OCI-M2 (cell line): ENCODE data around the gene GIMAP2.

Experiments
- DNase-seq: peaks from one replicate; lab custom pipeline; 2025; ENCODE audit not compliant: unreplicated experiment; lab: John Stamatoyannopoulos, UW

GIMAP2 gene

GRCh38 chr7:150732786-150733481, 47.4 kb downstream of the GIMAP2 start:
- DNase-seq: no peak

DNA sequence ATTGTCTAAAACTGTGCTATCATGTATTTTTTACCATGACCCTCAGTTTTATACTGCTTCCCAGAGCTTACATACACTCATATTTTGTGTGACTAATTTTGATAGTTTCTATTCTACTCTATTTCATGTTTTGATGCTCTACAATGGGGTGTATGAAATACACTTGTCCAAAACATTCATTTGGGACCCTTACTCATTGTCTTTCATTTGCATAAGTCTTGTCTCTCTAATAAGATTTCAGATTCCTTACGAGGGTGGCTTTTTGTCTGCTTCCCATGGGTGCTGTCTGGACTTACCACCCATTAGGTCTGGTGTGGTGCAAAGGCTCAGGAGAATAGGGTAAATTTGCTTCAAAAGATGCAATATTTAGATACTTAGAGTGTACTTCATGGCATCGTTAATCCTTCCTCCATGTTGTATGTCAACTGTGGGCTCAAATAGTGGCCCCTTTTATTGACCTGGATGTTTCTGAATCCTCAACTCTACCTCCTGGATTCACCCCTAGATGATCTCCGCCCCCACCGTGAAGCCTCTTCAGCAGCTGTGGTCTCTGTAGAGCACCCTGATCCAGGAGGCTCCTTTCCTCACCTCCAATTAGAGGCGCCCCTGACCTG, 48.1 kb downstream of the GIMAP2 start:
- no peak for DNase-seq

GRCh38 chr7:150734254-150734653, 48.7 kb downstream of the GIMAP2 start:
- no peak for DNase-seq

DNA sequence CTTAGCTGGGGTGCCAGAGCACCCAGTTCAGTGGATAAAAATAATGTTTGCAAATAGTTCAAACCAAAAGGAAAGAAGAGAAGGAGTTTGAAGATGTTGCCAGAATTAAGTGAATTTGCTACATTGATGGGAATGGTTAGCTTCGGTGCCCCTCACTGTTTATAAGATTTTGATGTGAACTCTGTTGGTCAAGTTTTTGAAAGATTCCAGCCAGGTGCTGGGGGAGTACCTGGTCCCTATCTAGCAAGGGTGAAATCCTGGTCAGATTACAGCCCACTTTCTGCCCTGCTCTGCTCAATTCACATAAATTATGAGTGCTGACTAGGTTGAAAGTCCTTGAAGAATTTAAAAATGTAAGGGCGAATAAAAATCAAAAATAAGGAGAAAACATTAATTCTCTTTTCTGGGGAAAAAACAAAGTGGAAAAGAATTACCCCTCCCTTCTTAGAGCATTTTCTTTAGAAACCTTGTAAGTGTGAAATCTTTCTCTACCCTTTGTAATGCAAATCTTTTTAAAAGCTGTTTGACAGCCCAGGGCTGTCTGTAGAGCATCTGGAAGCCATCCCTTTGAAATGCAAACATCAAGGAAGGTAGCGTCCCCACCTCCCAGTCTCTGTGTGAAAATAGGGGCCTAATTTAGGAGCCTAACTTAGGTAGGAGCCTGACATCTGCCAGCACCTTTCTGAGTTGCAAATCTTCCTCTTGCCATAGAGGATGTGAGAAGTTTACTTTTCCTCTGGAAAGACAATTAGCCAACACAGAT, 50.3 kb downstream of the GIMAP2 start:
- no peak for DNase-seq

GRCh38 chr7:150736864-150737263, 51.4 kb downstream of the GIMAP2 start:
- no peak for DNase-seq

- DNase-seq: no peak
These were observed 52.0 kb downstream of the GIMAP2 start, which contains the start of gene GIMAP5 for GRCh38 chr7:150737265-150738055. Gene GIMAP5, plus strand, starts transcription at chr7:150737418. Its CDS starts 3,467 bp downstream, at chr7:150740885.

DNA sequence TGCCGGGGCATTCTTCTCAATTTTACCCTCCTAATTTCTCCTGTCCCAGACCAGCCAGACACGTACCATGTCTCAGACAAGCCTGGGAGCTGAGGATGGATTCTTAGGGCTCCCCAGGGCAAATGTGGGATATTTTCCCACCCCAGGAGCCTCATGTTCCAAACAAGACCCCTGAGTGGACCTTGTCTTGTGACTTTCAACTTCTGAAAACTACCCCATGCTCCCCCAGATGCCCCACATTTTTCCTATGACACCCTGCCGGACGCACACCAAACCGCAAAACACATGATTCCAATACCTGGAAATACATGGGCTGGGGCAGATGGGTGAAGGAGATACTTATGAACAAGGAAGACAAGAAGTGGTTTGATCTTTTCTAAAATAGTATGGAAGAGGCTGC, 52.6 kb downstream of the GIMAP2 start:
- no peak for DNase-seq

DNA sequence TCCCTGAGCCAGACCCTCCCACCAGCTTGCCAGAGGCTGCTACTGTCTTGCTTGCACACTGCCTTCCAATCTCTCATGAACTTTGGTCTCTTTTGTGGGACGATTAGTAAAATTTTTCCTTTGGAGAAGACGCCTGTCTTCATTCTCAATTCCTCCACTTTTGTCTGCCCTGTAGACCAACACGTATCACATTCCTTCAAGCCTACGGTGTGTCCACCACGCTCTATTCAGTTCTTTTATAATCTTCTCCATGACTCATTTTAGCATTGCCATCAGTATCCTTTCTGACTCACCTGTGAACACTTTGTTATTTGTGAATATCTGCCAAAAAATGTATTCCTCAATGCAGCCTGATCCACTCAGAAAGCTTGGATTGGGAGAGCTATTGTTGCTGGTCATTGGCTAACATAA, 53.1 kb downstream of the GIMAP2 start:
- no peak for DNase-seq

DNA sequence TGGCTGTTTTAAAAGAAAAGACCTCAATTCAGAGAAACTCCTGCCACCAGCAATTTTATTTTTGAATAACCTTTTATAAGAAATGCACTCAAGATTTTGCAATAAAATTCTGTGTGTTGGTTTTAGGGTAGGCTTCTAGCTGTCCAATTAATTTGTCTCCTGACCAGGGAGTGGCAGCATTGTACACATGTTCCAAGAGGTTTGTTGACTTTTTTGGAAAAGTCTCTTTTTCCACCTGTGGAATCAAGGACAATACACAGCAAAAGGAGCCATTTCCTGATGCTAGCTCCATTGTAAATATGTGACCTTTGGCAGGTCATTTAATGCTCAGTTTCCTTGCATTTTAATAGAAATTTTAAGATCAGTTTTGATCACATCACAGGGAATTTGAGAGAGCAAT, 53.5 kb downstream of the GIMAP2 start:
- no peak for DNase-seq

- DNase-seq: no peak
These were observed 54.5 kb downstream of the GIMAP2 start for GRCh38 chr7:150740053-150740452.

DNA sequence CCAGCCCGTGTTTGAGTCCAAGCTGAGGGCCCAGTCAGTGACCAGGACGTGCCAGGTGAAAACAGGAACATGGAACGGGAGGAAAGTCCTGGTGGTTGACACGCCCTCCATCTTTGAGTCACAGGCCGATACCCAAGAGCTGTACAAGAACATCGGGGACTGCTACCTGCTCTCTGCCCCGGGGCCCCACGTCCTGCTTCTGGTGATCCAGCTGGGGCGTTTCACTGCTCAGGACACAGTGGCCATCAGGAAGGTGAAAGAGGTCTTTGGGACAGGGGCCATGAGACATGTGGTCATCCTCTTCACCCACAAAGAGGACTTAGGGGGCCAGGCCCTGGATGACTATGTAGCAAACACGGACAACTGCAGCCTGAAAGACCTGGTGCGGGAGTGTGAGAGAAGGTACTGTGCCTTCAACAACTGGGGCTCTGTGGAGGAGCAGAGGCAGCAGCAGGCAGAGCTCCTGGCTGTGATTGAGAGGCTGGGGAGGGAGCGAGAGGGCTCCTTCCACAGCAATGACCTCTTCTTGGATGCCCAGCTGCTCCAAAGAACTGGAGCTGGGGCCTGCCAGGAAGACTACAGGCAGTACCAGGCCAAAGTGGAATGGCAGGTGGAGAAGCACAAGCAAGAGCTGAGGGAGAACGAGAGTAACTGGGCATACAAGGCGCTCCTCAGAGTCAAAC, 56.9 kb downstream of the GIMAP2 start:
- DNase-seq: no peak
